ENCODE results near the gene GDPD5.

DNA sequence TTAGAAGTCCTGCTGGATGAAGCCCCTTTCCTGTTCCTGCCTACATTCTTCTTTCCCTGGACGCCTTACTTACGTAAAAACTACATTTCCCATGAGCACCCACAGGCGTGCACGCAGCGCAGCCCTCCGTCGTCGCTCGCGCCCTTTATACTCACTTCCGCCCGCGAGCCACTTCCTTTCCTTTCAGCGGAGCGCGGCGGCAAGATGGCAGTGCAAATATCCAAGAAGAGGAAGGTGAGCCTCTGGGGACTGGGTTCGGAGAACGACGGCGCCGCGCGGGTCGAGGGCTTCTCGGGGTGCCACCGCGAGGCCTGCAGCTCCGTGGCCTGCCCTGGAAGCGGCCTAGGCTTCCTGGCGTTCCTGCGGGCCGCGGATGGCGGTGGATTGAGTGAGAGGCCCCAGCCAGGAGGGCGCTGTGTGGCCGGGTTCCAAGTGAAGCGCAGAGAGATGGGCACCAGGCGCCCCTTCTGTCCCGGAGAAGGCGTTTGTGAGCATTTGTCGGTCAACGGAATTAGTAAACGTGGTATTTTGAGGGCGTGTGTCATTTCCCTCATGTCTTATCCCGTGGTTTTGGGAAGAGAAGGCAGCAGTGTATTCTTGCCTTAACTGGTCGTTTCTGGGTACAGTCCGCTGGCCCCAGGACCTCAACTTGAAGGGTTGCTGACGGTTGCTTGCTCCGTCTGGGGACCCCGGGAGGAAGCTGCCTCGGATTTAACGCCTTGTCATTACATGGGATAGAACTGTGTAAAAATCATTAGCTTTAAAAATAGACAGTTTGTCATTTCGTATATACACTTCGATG is 126.2 kb downstream of the GDPD5 start, which contains the start of gene RPS3:
- TF ChIP-seq, protein P1, sequence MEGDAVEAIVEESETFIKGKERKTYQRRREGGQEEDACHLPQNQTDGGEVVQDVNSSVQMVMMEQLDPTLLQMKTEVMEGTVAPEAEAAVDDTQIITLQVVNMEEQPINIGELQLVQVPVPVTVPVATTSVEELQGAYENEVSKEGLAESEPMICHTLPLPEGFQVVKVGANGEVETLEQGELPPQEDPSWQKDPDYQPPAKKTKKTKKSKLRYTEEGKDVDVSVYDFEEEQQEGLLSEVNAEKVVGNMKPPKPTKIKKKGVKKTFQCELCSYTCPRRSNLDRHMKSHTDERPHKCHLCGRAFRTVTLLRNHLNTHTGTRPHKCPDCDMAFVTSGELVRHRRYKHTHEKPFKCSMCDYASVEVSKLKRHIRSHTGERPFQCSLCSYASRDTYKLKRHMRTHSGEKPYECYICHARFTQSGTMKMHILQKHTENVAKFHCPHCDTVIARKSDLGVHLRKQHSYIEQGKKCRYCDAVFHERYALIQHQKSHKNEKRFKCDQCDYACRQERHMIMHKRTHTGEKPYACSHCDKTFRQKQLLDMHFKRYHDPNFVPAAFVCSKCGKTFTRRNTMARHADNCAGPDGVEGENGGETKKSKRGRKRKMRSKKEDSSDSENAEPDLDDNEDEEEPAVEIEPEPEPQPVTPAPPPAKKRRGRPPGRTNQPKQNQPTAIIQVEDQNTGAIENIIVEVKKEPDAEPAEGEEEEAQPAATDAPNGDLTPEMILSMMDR (IDR thresholded peaks at IDR 0.05) = peak in 1 of 3 donors; percentile 27
- peak; percentile 88 for TF ChIP-seq POLR2A (IDR thresholded peaks at IDR 0.05)

All from ovary (tissue), 3 donors.